NCI-H774 (cell line): ENCODE measurements around the gene IMMP2L.
"Not testable (repeated sequence)": the region's sequence is repeated elsewhere in the genome, so short reads cannot be mapped to it uniquely, and the experiment has no call there.

ENCODE experiments used
- DNase-seq: peaks from one replicate; lab custom pipeline; 2025; lab: John Stamatoyannopoulos, UW

IMMP2L gene

GRCh38 chr7:111264111-111264868, 298.0 kb downstream of the IMMP2L start:
- DNase-seq, result no peak

- DNase-seq, result no peak
Measured at GRCh38 chr7:111262293-111263116, 299.8 kb downstream of the IMMP2L start.

- no peak for DNase-seq
Measured at GRCh38 chr7:111261496-111261895, 300.8 kb downstream of the IMMP2L start.

- no peak for DNase-seq
Measured at GRCh38 chr7:111259991-111260390, 302.3 kb downstream of the IMMP2L start.

GRCh38 chr7:111256391-111256790, 305.9 kb downstream of the IMMP2L start:
- no peak for DNase-seq

GRCh38 chr7:111255576-111255975, 306.7 kb downstream of the IMMP2L start:
- DNase-seq, result no peak

GRCh38 chr7:111251365-111251764, 310.9 kb downstream of the IMMP2L start:
- DNase-seq, result not testable (repeated sequence)

- DNase-seq, result not testable (repeated sequence)
Measured at GRCh38 chr7:111249807-111250206, 312.5 kb downstream of the IMMP2L start.

- DNase-seq, result no peak
Measured at GRCh38 chr7:111242141-111242755, 320.0 kb downstream of the IMMP2L start.

GRCh38 chr7:111240371-111240770, 321.9 kb downstream of the IMMP2L start:
- DNase-seq, result no peak

GRCh38 chr7:111239437-111239836, 322.9 kb downstream of the IMMP2L start:
- no peak for DNase-seq

GRCh38 chr7:111238886-111239285, 323.4 kb downstream of the IMMP2L start:
- DNase-seq, result no peak

GRCh38 chr7:111235709-111236108, 326.6 kb downstream of the IMMP2L start:
- DNase-seq, result no peak

- no peak for DNase-seq
Measured at GRCh38 chr7:111232249-111233084, 329.8 kb downstream of the IMMP2L start.

- no peak for DNase-seq
Measured at GRCh38 chr7:111229916-111230315, 332.4 kb downstream of the IMMP2L start.

GRCh38 chr7:111229181-111229740, 333.0 kb downstream of the IMMP2L start:
- DNase-seq, result no peak

- DNase-seq, result no peak
Measured at GRCh38 chr7:111228437-111228836, 333.9 kb downstream of the IMMP2L start.

GRCh38 chr7:111226800-111227199, 335.5 kb downstream of the IMMP2L start:
- no peak for DNase-seq

- DNase-seq, result no peak
Measured at GRCh38 chr7:111224354-111225231, 337.7 kb downstream of the IMMP2L start.

GRCh38 chr7:111223802-111224253, 338.5 kb downstream of the IMMP2L start:
- no peak for DNase-seq
